ENCODE measurements around the gene PAM16. TPM values are rescaled to one million over a fixed set of nuclear protein-coding genes. Genes with fewer than 3 reads are reported as not detected.
"Not testable (repeated sequence)": the region's sequence is repeated elsewhere in the genome, so short reads cannot be mapped to it uniquely, and the experiment has no call there.

Gene PAM16
- polyA plus RNA-seq, 4 donors = 34.7 to 98.4 (median 69.5) TPM

GRCh38 chr16:4344983-4345835, 5.9 kb downstream of the PAM16 start:
- WGBS, 3 donors = 73 to 84% (median 80%) methylated on average over 26 of the region's 26 CpGs
- H3K27ac ChIP-seq (ENCODE audit: low read depth in 1 of 3, low read length in 2 of 3) = peak overlapping the region in 1 of 3 donors; percentile 12
- no peak overlapping the region for H3K4me3 ChIP-seq (ENCODE audit: low read depth in 1 of 3, low read length in 3 of 3)
- FAIRE-seq (no peak), DNase-seq (no peak)
- H3K36me3 ChIP-seq (ENCODE audit: control insufficient read depth in 3 of 3, insufficient read depth in 2 of 3, low read depth in 1 of 3, low read length in 3 of 3) = peaks cover 0 to 54% (median 2%) of the 10 kb centered on the region in 3 donors
- no peaks in the 10 kb centered on the region for H3K27me3 ChIP-seq (ENCODE audit: control insufficient read depth in 3 of 3, insufficient read depth in 3 of 3, low read length in 3 of 3)
- H3K9me3 ChIP-seq (ENCODE audit: control insufficient read depth in 2 of 2, insufficient read depth in 1 of 2, low read depth in 1 of 2, low read length in 1 of 2) = no peaks in the 10 kb centered on the region
- H3K4me1 ChIP-seq (ENCODE audit: control insufficient read depth in 3 of 3, insufficient read depth in 2 of 3, low read depth in 1 of 3, low read length in 2 of 3) = peaks cover 0 to 17% (median 4%) of the 10 kb centered on the region in 3 donors

- H3K36me3 ChIP-seq (ENCODE audit: control insufficient read depth in 3 of 3, insufficient read depth in 2 of 3, low read depth in 1 of 3, low read length in 3 of 3) = peaks cover 0 to 60% (median 4%) of the 10 kb centered on the region in 3 donors
- H3K27me3 ChIP-seq (ENCODE audit: control insufficient read depth in 3 of 3, insufficient read depth in 3 of 3, low read length in 3 of 3); H3K27ac ChIP-seq (ENCODE audit: low read depth in 1 of 3, low read length in 2 of 3); FAIRE-seq; DNase-seq; H3K4me3 ChIP-seq (ENCODE audit: low read depth in 1 of 3, low read length in 3 of 3); H3K9me3 ChIP-seq (ENCODE audit: control insufficient read depth in 2 of 2, insufficient read depth in 1 of 2, low read depth in 1 of 2, low read length in 1 of 2): not testable (repeated sequence)
- peaks cover 0 to 14% (median 0%) of the 10 kb centered on the region in 3 donors for H3K4me1 ChIP-seq (ENCODE audit: control insufficient read depth in 3 of 3, insufficient read depth in 2 of 3, low read depth in 1 of 3, low read length in 2 of 3)
- 42 to 67% (median 43%) methylated on average over 8 to 10 of the region's 10 CpGs for WGBS, 3 donors
Measured at GRCh38 chr16:4344300-4344982, 6.7 kb downstream of the PAM16 start.

- peaks cover 0 to 11% (median 0%) of the 10 kb centered on the region in 3 donors for H3K4me1 ChIP-seq (ENCODE audit: control insufficient read depth in 3 of 3, insufficient read depth in 2 of 3, low read depth in 1 of 3, low read length in 2 of 3)
- H3K9me3 ChIP-seq (ENCODE audit: control insufficient read depth in 2 of 2, insufficient read depth in 1 of 2, low read depth in 1 of 2, low read length in 1 of 2) = no peaks in the 10 kb centered on the region
- no peak overlapping the region for H3K4me3 ChIP-seq (ENCODE audit: low read depth in 1 of 3, low read length in 3 of 3)
- whole genome bisulfite sequencing, 3 donors = 88 to 95% (median 93%) methylated on average over 21 of the region's 21 CpGs
- H3K36me3 ChIP-seq (ENCODE audit: control insufficient read depth in 3 of 3, insufficient read depth in 2 of 3, low read depth in 1 of 3, low read length in 3 of 3) = peaks cover 0 to 67% (median 4%) of the 10 kb centered on the region in 3 donors
- H3K27ac ChIP-seq (ENCODE audit: low read depth in 1 of 3, low read length in 2 of 3) = no peak overlapping the region
- DNase-seq (no peak), FAIRE-seq (no peak)
- H3K27me3 ChIP-seq (ENCODE audit: control insufficient read depth in 3 of 3, insufficient read depth in 3 of 3, low read length in 3 of 3) = no peaks in the 10 kb centered on the region
Measured at GRCh38 chr16:4342866-4343744, 8.0 kb downstream of the PAM16 start.

- Histone ChIP-seq H3K4me3 (ENCODE audit: low read depth in 1 of 3, low read length in 3 of 3) (no peak overlapping the region), H3K36me3 (ENCODE audit: control insufficient read depth in 3 of 3, insufficient read depth in 2 of 3, low read depth in 1 of 3, low read length in 3 of 3) (peaks cover 0 to 77% (median 4%) of the 10 kb centered on the region in 3 donors), H3K27me3 (ENCODE audit: control insufficient read depth in 3 of 3, insufficient read depth in 3 of 3, low read length in 3 of 3) (no peaks in the 10 kb centered on the region), H3K4me1 (ENCODE audit: control insufficient read depth in 3 of 3, insufficient read depth in 2 of 3, low read depth in 1 of 3, low read length in 2 of 3) (peaks cover 0 to 4% (median 0%) of the 10 kb centered on the region in 3 donors), H3K9me3 (ENCODE audit: control insufficient read depth in 2 of 2, insufficient read depth in 1 of 2, low read depth in 1 of 2, low read length in 1 of 2) (no peaks in the 10 kb centered on the region), H3K27ac (ENCODE audit: low read depth in 1 of 3, low read length in 2 of 3) (no peak overlapping the region)
- 94 to 95% (median 94%) methylated on average over 13 of the region's 13 CpGs for WGBS, 3 donors
- DNase-seq = no peak
- no peak for FAIRE-seq
Measured at GRCh38 chr16:4341250-4341649, 9.9 kb downstream of the PAM16 start.

- no peaks in the 10 kb centered on the region for H3K4me1 ChIP-seq (ENCODE audit: control insufficient read depth in 3 of 3, insufficient read depth in 2 of 3, low read depth in 1 of 3, low read length in 2 of 3)
- H3K36me3 ChIP-seq (ENCODE audit: control insufficient read depth in 3 of 3, insufficient read depth in 2 of 3, low read depth in 1 of 3, low read length in 3 of 3) = peaks cover 0 to 77% (median 4%) of the 10 kb centered on the region in 3 donors
- no peaks in the 10 kb centered on the region for H3K27me3 ChIP-seq (ENCODE audit: control insufficient read depth in 3 of 3, insufficient read depth in 3 of 3, low read length in 3 of 3)
- 83 to 94% (median 87%) methylated on average over 5 to 6 of the region's 6 CpGs for WGBS, 3 donors
- H3K27ac ChIP-seq (ENCODE audit: low read depth in 1 of 3, low read length in 2 of 3) = no peak overlapping the region
- no peak overlapping the region for H3K4me3 ChIP-seq (ENCODE audit: low read depth in 1 of 3, low read length in 3 of 3)
- no peaks in the 10 kb centered on the region for H3K9me3 ChIP-seq (ENCODE audit: control insufficient read depth in 2 of 2, insufficient read depth in 1 of 2, low read depth in 1 of 2, low read length in 1 of 2)
- FAIRE-seq = no peak
- no peak for DNase-seq
Measured at GRCh38 chr16:4340443-4340842, 10.7 kb downstream of the PAM16 start.

DNA sequence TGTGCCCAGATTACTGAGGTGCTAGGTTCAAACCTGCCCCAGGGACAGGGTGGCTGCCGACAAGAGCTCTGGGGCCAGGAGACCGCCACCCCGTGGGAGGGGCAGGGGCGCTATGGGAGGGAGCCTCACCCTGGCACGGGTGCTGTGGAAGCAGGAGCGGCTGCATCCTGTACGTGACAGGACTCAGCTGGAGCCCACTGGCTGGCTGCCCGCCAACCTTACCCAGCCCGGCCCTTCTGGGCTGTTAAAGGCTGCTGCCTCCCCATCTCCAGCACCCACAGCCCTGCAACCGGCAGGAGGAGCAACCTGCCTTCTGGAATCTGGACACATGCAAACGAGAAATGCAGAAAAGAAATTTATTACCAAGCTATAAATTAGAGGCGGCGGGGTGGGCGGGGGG, 11.2 kb downstream of the PAM16 start:
- DNase-seq = no peak
- no peaks in the 10 kb centered on the region for H3K4me1 ChIP-seq (ENCODE audit: control insufficient read depth in 3 of 3, insufficient read depth in 2 of 3, low read depth in 1 of 3, low read length in 2 of 3)
- H3K27ac ChIP-seq (ENCODE audit: low read depth in 1 of 3, low read length in 2 of 3) = no peak overlapping the region
- H3K4me3 ChIP-seq (ENCODE audit: low read depth in 1 of 3, low read length in 3 of 3) = no peak overlapping the region
- H3K36me3 ChIP-seq (ENCODE audit: control insufficient read depth in 3 of 3, insufficient read depth in 2 of 3, low read depth in 1 of 3, low read length in 3 of 3) = peaks cover 0 to 77% (median 4%) of the 10 kb centered on the region in 3 donors
- no peaks in the 10 kb centered on the region for H3K27me3 ChIP-seq (ENCODE audit: control insufficient read depth in 3 of 3, insufficient read depth in 3 of 3, low read length in 3 of 3)
- 55 to 75% (median 63%) methylated on average over 11 to 14 of the region's 14 CpGs for WGBS, 3 donors
- no peak for FAIRE-seq
- H3K9me3 ChIP-seq (ENCODE audit: control insufficient read depth in 2 of 2, insufficient read depth in 1 of 2, low read depth in 1 of 2, low read length in 1 of 2) = no peaks in the 10 kb centered on the region

DNA sequence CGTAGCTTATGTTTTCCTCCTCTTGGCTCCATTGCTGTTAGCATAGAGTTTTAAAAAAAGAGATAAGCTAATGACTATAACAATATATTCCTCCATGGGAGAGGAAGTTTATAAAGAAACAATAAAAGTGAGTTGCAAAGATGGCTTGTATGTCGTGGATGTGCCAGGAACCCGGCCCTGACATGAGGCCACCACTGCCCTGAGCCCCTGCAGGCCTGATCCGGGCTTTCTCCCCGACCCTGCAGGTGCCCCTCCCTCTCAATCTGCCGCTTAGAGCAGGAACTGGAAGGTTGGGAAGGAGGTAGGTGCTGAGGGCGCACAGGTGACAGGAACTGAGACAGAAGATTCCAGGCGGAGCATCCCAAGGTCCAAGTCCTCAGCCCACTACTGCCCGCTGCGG, 11.7 kb downstream of the PAM16 start:
- Histone ChIP-seq H3K4me3 (ENCODE audit: low read depth in 1 of 3, low read length in 3 of 3) (no peak overlapping the region), H3K9me3 (ENCODE audit: control insufficient read depth in 2 of 2, insufficient read depth in 1 of 2, low read depth in 1 of 2, low read length in 1 of 2) (no peaks in the 10 kb centered on the region), H3K4me1 (ENCODE audit: control insufficient read depth in 3 of 3, insufficient read depth in 2 of 3, low read depth in 1 of 3, low read length in 2 of 3) (no peaks in the 10 kb centered on the region), H3K36me3 (ENCODE audit: control insufficient read depth in 3 of 3, insufficient read depth in 2 of 3, low read depth in 1 of 3, low read length in 3 of 3) (peaks cover 0 to 78% (median 4%) of the 10 kb centered on the region in 3 donors), H3K27ac (ENCODE audit: low read depth in 1 of 3, low read length in 2 of 3) (no peak overlapping the region), H3K27me3 (ENCODE audit: control insufficient read depth in 3 of 3, insufficient read depth in 3 of 3, low read length in 3 of 3) (no peaks in the 10 kb centered on the region)
- 75 to 88% (median 77%) methylated on average over 9 to 10 of the region's 10 CpGs for WGBS, 3 donors
- FAIRE-seq (no peak), DNase-seq (no peak)
